Endothelial cell of umbilical vein (primary cell): ENCODE data around the gene KYNU. TPM values are rescaled to one million over a fixed set of nuclear protein-coding genes. Genes with fewer than 3 reads are reported as not detected.

Experiments
- BruUV-seq: library from RNA; stranded (reverse); fragments of 400-500 nt; replicated peaks from 2 replicates; lab custom pipeline; 2021; lab: Mats Ljungman, UMichigan
- CTCF ChIA-PET: fragments of 300-600, 350-600 bp; sonication (Branson Sonifier 250); formaldehyde crosslinking; loops from one replicate; lab custom pipeline; 2021; ENCODE audit warnings: antibody characterized with exemption, inconsistent platforms; lab: Charles Lee
- POLR2A ChIA-PET: fragments of 300-600, 350-600 bp; sonication (Branson Sonifier 250); formaldehyde crosslinking; loops from one replicate; lab custom pipeline; 2021; ENCODE audit warnings: antibody characterized with exemption, inconsistent platforms; lab: Charles Lee
- DNase-seq: peaks from one replicate; pipeline ENCODE4 v3.0.0-alpha.2; 2011; ENCODE audit warnings: low read depth, low spot score
- FAIRE-seq: peaks from 2 replicates; lab custom pipeline; 2011; peaks lifted over from hg19 to GRCh38; lab: Jason Lieb, UNC
- H2AFZ ChIP-seq: 2 replicates; pipeline ENCODE4 v1.6.0; 2012; ENCODE audit warnings: low read depth, low read length, control low read depth, inconsistent platforms
- H3K27ac ChIP-seq: 2 replicates; pipeline ENCODE4 v1.5.1; 2011; ENCODE audit warnings: low read depth, mild to moderate bottlenecking, control low read depth, low read length, moderate library complexity; ENCODE audit not compliant: insufficient read depth
- H3K27me3 ChIP-seq, 2 experiments: 2 replicates each; pipeline versions ENCODE4 v1.6.0 to v1.6.1; 2011; ENCODE audit warnings: low read length in 2 of 2, mixed read lengths in 1 of 2; ENCODE audit not compliant: control insufficient read depth in 2 of 2, insufficient read depth in 2 of 2
- H3K36me3 ChIP-seq, 2 experiments: 2 replicates in 1 of 2; 3 replicates in 1 of 2; pipeline ENCODE4 v1.5.1; 2011; ENCODE audit warnings: low read length in 2 of 2, mild to moderate bottlenecking in 1 of 2, moderate library complexity in 1 of 2; ENCODE audit not compliant: control insufficient read depth in 2 of 2, insufficient read depth in 2 of 2; ENCODE audit errors: extremely low read depth in 1 of 2
- H3K4me1 ChIP-seq: 3 replicates; pipeline ENCODE4 v1.5.1; 2011; ENCODE audit warnings: mild to moderate bottlenecking, low read length; ENCODE audit not compliant: control insufficient read depth, insufficient read depth; ENCODE audit errors: extremely low read depth
- H3K4me2 ChIP-seq: 2 replicates; pipeline ENCODE4 v1.6.1; 2011; ENCODE audit warnings: low read length, control low read depth, mixed read lengths; ENCODE audit not compliant: insufficient read depth
- H3K4me3 ChIP-seq, 3 experiments: fragments of 200-600 bp in 1 of 3; sonication (generic), shearing (Covaris generic) in 1 of 3; replicated peaks in 1 of 3; 2 replicates each; pipeline ENCODE4 v1.5.1; 2011 to 2016; ENCODE audit warnings: control low read depth in 3 of 3, low read length in 3 of 3, mild to moderate bottlenecking in 2 of 3, inconsistent platforms in 1 of 3, low read depth in 1 of 3, moderate library complexity in 1 of 3; ENCODE audit not compliant: insufficient read depth in 1 of 3
- H3K79me2 ChIP-seq: 2 replicates; pipeline ENCODE4 v1.6.0; 2012; ENCODE audit warnings: low read length, inconsistent platforms; ENCODE audit not compliant: control insufficient read depth, insufficient read depth
- H3K9ac ChIP-seq: replicated peaks from 2 replicates; pipeline ENCODE3; 2011; ENCODE audit warnings: low read length, control low read depth; ENCODE audit not compliant: insufficient read depth; ENCODE audit errors: extremely low read depth
- H3K9me1 ChIP-seq: replicated peaks from 3 replicates; pipeline ENCODE4 v1.6.0; 2011; ENCODE audit warnings: mild to moderate bottlenecking, low read length; ENCODE audit not compliant: control insufficient read depth, insufficient read depth; ENCODE audit errors: extremely low read depth
- H3K9me3 ChIP-seq: replicated peaks from 2 replicates; pipeline ENCODE4 v1.5.1; 2012; ENCODE audit warnings: low read length, inconsistent platforms; ENCODE audit not compliant: control insufficient read depth, insufficient read depth
- H4K20me1 ChIP-seq: replicated peaks from 2 replicates; pipeline ENCODE3; 2011; ENCODE audit warnings: mild to moderate bottlenecking, low read length; ENCODE audit not compliant: control insufficient read depth, insufficient read depth; ENCODE audit errors: extremely low read depth
- CTCF ChIP-seq, 2 donors: IDR thresholded peaks; 1 replicate in 1 of 2; 2 replicates in 1 of 2; pipeline ENCODE4 v1.5.1; 2011; ENCODE audit warnings: low read length in 2 of 2, mild to moderate bottlenecking in 2 of 2, moderate library complexity in 2 of 2, control low read depth in 1 of 2, inconsistent platforms in 1 of 2, low read depth in 1 of 2; ENCODE audit not compliant: insufficient read depth in 1 of 2; ENCODE audit errors: extremely low read depth in 1 of 2
- EZH2 ChIP-seq: IDR thresholded peaks from 2 replicates; pipeline ENCODE4 v1.6.1; 2012; ENCODE audit warnings: borderline replicate concordance, low read depth, mild to moderate bottlenecking, moderate library complexity, low read length, inconsistent platforms; ENCODE audit not compliant: severe bottlenecking
- FOS ChIP-seq: IDR thresholded peaks from 2 replicates; pipeline ENCODE4 v1.6.1; 2011; ENCODE audit warnings: mild to moderate bottlenecking, low read length, moderate library complexity, borderline replicate concordance; ENCODE audit not compliant: insufficient read depth
- GATA2 ChIP-seq: IDR thresholded peaks from 2 replicates; pipeline ENCODE4 v1.7.0; 2011; ENCODE audit warnings: low read depth, mild to moderate bottlenecking, moderate library complexity, mixed read lengths, low read length; ENCODE audit not compliant: insufficient read length, insufficient read depth
- JUN ChIP-seq: IDR thresholded peaks from 2 replicates; pipeline ENCODE4 v1.6.1; 2011; ENCODE audit warnings: borderline replicate concordance, low read depth; ENCODE audit not compliant: insufficient read length, insufficient read depth
- MAX ChIP-seq: IDR thresholded peaks from 2 replicates; pipeline ENCODE4 v1.6.1; 2011; ENCODE audit not compliant: insufficient read depth, insufficient read length
- MYC ChIP-seq: IDR thresholded peaks from one replicate; pipeline ENCODE4 v1.6.1; 2011; ENCODE audit warnings: mild to moderate bottlenecking, low read depth, low read length
- POLR2A ChIP-seq: IDR thresholded peaks from 2 replicates; pipeline ENCODE4 v1.6.1; 2012; ENCODE audit warnings: low read depth, mild to moderate bottlenecking, control low read depth, low read length
- POLR2AphosphoS5 ChIP-seq: IDR thresholded peaks from 2 replicates; pipeline ENCODE4 v1.6.1; 2012; ENCODE audit warnings: low read depth, mild to moderate bottlenecking, control low read depth, low read length, moderate library complexity; ENCODE audit not compliant: insufficient read depth
- dilution Hi-C: fragments of 300-500 bp; cut with MboI; formaldehyde crosslinking; loops from one replicate; pipeline ENCODE4 v1.15.0; 2019; ENCODE audit warnings: low sequenced_read_pairs; ENCODE audit not compliant: extremely low pct_ligation_motif_present
- intact Hi-C: fragments of 100-400 bp; cut with micrococcal nuclease; formaldehyde crosslinking; loops from one replicate; pipeline ENCODE4 v1.10.0; 2022
- polyA plus RNA-seq, 4 experiments: library from polyadenylated mRNA; depleted of rRNA in 3 of 4; stranded (reverse) in 3 of 4; unstranded in 1 of 4; fragments of >200 nt; gene quantifications; 2 replicates each; pipeline versions ENCODE4 v1.2.1 to v1.2.3, GENCODE V29; 2011 to 2012; ENCODE audit warnings: missing spikeins in 1 of 4
- total RNA-seq: library from RNA; stranded (reverse); gene quantifications from 2 replicates; pipeline ENCODE4 v1.2.3, GENCODE V29; 2021

KYNU gene
- total and polyA plus RNA-seq, 2 donors (not counting 3 experiments of a cell fraction or from before 2014, with no cell fraction given): 0.04 TPM; not detected in 1

GRCh38 chr2:142883526-142883925 is 6.1 kb downstream of the KYNU start:
- no peaks in the 10 kb centered on the region for H3K9me3 ChIP-seq
- H3K4me3 ChIP-seq: no peak overlapping the region
- no peaks in the 10 kb centered on the region for H3K9me1 ChIP-seq
- H3K79me2 ChIP-seq: no peaks in the 10 kb centered on the region
- no peak overlapping the region for H3K4me2 ChIP-seq
- no peaks in the 10 kb centered on the region for H4K20me1 ChIP-seq
- no peaks in the 10 kb centered on the region for H3K36me3 ChIP-seq
- ChIA-PET CTCF (interaction anchor here (1.7 kb wide), 1 partner anchor 11 kb away, joined by 4 read pairs; no protein-coding TSS in a partner anchor), POLR2A (no interaction called here)
- H3K27ac ChIP-seq: no peak overlapping the region
- no peak overlapping the region for H3K9ac ChIP-seq
- intact Hi-C loops: no loop called here
- no TSS peak for BruUV-seq
- H3K27me3 ChIP-seq: no peaks in the 10 kb centered on the region
- DNase-seq: no peak
- H3K4me1 ChIP-seq: no peaks in the 10 kb centered on the region
- dilution Hi-C loops: no loop called here
- no peak for FAIRE-seq
- H2AFZ ChIP-seq: no peak overlapping the region
- TF ChIP-seq MAX: no peak
- TF ChIP-seq GATA2: no peak
- TF ChIP-seq FOS: no peak
- TF ChIP-seq MYC: no peak
- no peak for TF ChIP-seq JUN
- no peak for TF ChIP-seq CTCF (IDR thresholded peaks at IDR 0.05; ENCODE audit: extremely low read depth in 1 of 2, insufficient read depth in 1 of 2, low read depth in 1 of 2, low read length in 2 of 2)
- no peak for TF ChIP-seq POLR2AphosphoS5
- TF ChIP-seq EZH2: no peak
- TF ChIP-seq POLR2A: no peak
